ENCODE measurements around the gene USO1.

Gene USO1

GRCh38 chr4:75844151-75844662 is 119.8 kb downstream of the USO1 start:
- no peak for DNase-seq

GRCh38 chr4:75845992-75846391 is 121.6 kb downstream of the USO1 start:
- DNase-seq: no peak

- peak; percentile 10 for DNase-seq
Observed at GRCh38 chr4:75848171-75848760, 123.9 kb downstream of the USO1 start.

GRCh38 chr4:75848891-75849290 is 124.5 kb downstream of the USO1 start:
- no peak for DNase-seq

- no peak for DNase-seq
Observed at GRCh38 chr4:75849461-75849860, 125.1 kb downstream of the USO1 start.

GRCh38 chr4:75858721-75859120 is 134.3 kb downstream of the USO1 start:
- DNase-seq: no peak

- DNase-seq: no peak
Observed at GRCh38 chr4:75860606-75861005, 136.2 kb downstream of the USO1 start.
